IMR-90 (cell line): ENCODE results near the gene TUBA3C. TPM values are rescaled to one million over a fixed set of nuclear protein-coding genes. Genes with fewer than 3 reads are reported as not detected.

Experiments used
- ATAC-seq: fragments of 200-7000 bp; cut with Tn5 transposase; 2 replicates; pipeline ENCODE4 v1.9.1; 2020; ENCODE audit warnings: low read depth, mild to moderate bottlenecking, moderate library complexity
- BruUV-seq: library from RNA; stranded (reverse); fragments of 400-500 nt; replicated peaks from 2 replicates; lab custom pipeline; 2021; lab: Mats Ljungman, UMichigan
- CTCF ChIA-PET: fragments of 300-600 bp; formaldehyde crosslinking; extraction: SDS; loops from one replicate; lab custom pipeline; 2021; ENCODE audit warnings: antibody characterized with exemption; lab: Yijun Ruan, JAX
- POLR2A ChIA-PET: fragments of 300-600 bp; sonication (Branson Sonifier 250); formaldehyde crosslinking; loops from one replicate; lab custom pipeline; 2022; ENCODE audit warnings: antibody characterized with exemption; ENCODE audit not compliant: unreplicated experiment; lab: Charles Lee
- DNase-seq: peaks from one replicate; pipeline ENCODE4 v3.0.0; 2013
- H2AFZ ChIP-seq: replicated peaks from 2 replicates; pipeline ENCODE3; 2013; ENCODE audit warnings: low read length, mild to moderate bottlenecking; ENCODE audit not compliant: poor library complexity
- H2AK5ac ChIP-seq: 2 replicates; pipeline ENCODE4 v1.6.1; 2013; ENCODE audit warnings: low read depth, low read length, inconsistent platforms
- H2AK9ac ChIP-seq: replicated peaks from 2 replicates; pipeline ENCODE3; 2013; ENCODE audit warnings: mild to moderate bottlenecking, low read depth, low read length, moderate library complexity; ENCODE audit not compliant: poor library complexity
- H2BK120ac ChIP-seq: 2 replicates; pipeline ENCODE4 v1.6.1; 2013; ENCODE audit warnings: low read depth, low read length, inconsistent platforms
- H2BK15ac ChIP-seq: 3 replicates; pipeline ENCODE4 v1.6.1; 2013; ENCODE audit warnings: low read depth, low read length, inconsistent platforms
- H2BK20ac ChIP-seq: 2 replicates; pipeline ENCODE4 v1.6.1; 2013; ENCODE audit warnings: low read depth, mild to moderate bottlenecking, inconsistent platforms, low read length, moderate library complexity
- H2BK5ac ChIP-seq: 2 replicates; pipeline ENCODE4 v1.6.1; 2013; ENCODE audit warnings: mild to moderate bottlenecking, low read depth, low read length, inconsistent platforms; ENCODE audit not compliant: poor library complexity, severe bottlenecking
- H3K14ac ChIP-seq: replicated peaks from 2 replicates; pipeline ENCODE4 v1.6.1; 2013; ENCODE audit warnings: low read depth, low read length, inconsistent platforms
- H3K18ac ChIP-seq: 2 replicates; pipeline ENCODE4 v1.6.1; 2013; ENCODE audit warnings: low read depth, low read length, control low read depth
- H3K23ac ChIP-seq: 2 replicates; pipeline ENCODE4 v1.6.1; 2013; ENCODE audit warnings: low read depth, low read length, inconsistent platforms
- H3K27ac ChIP-seq: 2 replicates; pipeline ENCODE4 v1.5.1; 2013; ENCODE audit warnings: mild to moderate bottlenecking, control low read depth, low read length; ENCODE audit not compliant: insufficient read depth
- H3K27me3 ChIP-seq: 2 replicates; pipeline ENCODE4 v1.6.1; 2013; ENCODE audit warnings: low read length; ENCODE audit not compliant: control insufficient read depth, insufficient read depth
- H3K36me3 ChIP-seq: 2 replicates; pipeline ENCODE4 v1.6.1; 2013; ENCODE audit warnings: low read length, mixed read lengths; ENCODE audit not compliant: control insufficient read depth, insufficient read depth
- H3K4ac ChIP-seq: 2 replicates; pipeline ENCODE4 v1.6.1; 2013; ENCODE audit warnings: low read depth, low read length, inconsistent platforms
- H3K4me1 ChIP-seq: 2 replicates; pipeline ENCODE4 v1.6.1; 2013; ENCODE audit warnings: low read length, mixed read lengths; ENCODE audit not compliant: control insufficient read depth, insufficient read depth
- H3K4me2 ChIP-seq: 2 replicates; pipeline ENCODE4 v1.6.1; 2013; ENCODE audit warnings: low read depth, mild to moderate bottlenecking, control low read depth, low read length, moderate library complexity
- H3K4me3 ChIP-seq: 2 replicates; pipeline ENCODE4 v1.5.1; 2013; ENCODE audit warnings: low read depth, mild to moderate bottlenecking, control low read depth, low read length, moderate library complexity; ENCODE audit not compliant: insufficient read depth
- H3K56ac ChIP-seq: 2 replicates; pipeline ENCODE4 v1.6.1; 2013; ENCODE audit warnings: low read length, inconsistent platforms; ENCODE audit not compliant: insufficient read depth; ENCODE audit errors: extremely low read depth
- H3K79me1 ChIP-seq, 2 experiments: 2 replicates each; pipeline ENCODE4 v1.6.1; 2013; ENCODE audit warnings: low read length in 2 of 2, inconsistent platforms in 1 of 2, low read depth in 1 of 2
- H3K9ac ChIP-seq: 2 replicates; pipeline ENCODE4 v1.6.1; 2013; ENCODE audit warnings: low read depth, low read length, control low read depth
- H3K9me1 ChIP-seq: 2 replicates; pipeline ENCODE4 v1.6.1; 2013; ENCODE audit warnings: low read length, inconsistent platforms; ENCODE audit not compliant: insufficient read depth
- H3K9me3 ChIP-seq: 2 replicates; pipeline ENCODE4 v1.6.1; 2013; ENCODE audit warnings: low read length; ENCODE audit not compliant: control insufficient read depth, insufficient read depth
- H4K20me1 ChIP-seq: 2 replicates; pipeline ENCODE4 v1.6.1; 2013; ENCODE audit warnings: low read length, inconsistent platforms; ENCODE audit not compliant: insufficient read depth
- H4K5ac ChIP-seq: 2 replicates; pipeline ENCODE4 v1.6.1; 2013; ENCODE audit warnings: mild to moderate bottlenecking, low read depth, low read length, control low read depth
- H4K8ac ChIP-seq, 2 experiments: 2 replicates each; pipeline ENCODE4 v1.6.1; 2013; ENCODE audit warnings: low read depth in 2 of 2, low read length in 2 of 2, control low read depth in 1 of 2, inconsistent platforms in 1 of 2
- H4K91ac ChIP-seq: 2 replicates; pipeline ENCODE4 v1.6.1; 2013; ENCODE audit warnings: low read depth, low read length, inconsistent platforms; ENCODE audit not compliant: insufficient read depth
- BHLHE40 ChIP-seq: fragments of 150-350 bp; IDR thresholded peaks from 2 replicates; pipeline ENCODE4 v1.6.1; 2016; ENCODE audit warnings: mild to moderate bottlenecking, low read depth, low read length
- CEBPB ChIP-seq: IDR thresholded peaks from 2 replicates; pipeline ENCODE4 v1.6.1; 2012; ENCODE audit warnings: low read depth, low read length, improper control_type of control experiment
- FOS ChIP-seq: fragments of 150-350 bp; IDR thresholded peaks from 2 replicates; pipeline ENCODE4 v1.6.1; 2016; ENCODE audit warnings: low read depth, low read length
- MXI1 ChIP-seq: IDR thresholded peaks from 2 replicates; pipeline ENCODE4 v1.6.1; 2012; ENCODE audit warnings: low read depth, mild to moderate bottlenecking, low read length, moderate library complexity, borderline replicate concordance
- POLR2A ChIP-seq: IDR thresholded peaks from 2 replicates; pipeline ENCODE4 v1.6.1; 2012; ENCODE audit warnings: mild to moderate bottlenecking, low read depth, low read length
- RAD21 ChIP-seq: IDR thresholded peaks from 2 replicates; pipeline ENCODE4 v1.6.1; 2012; ENCODE audit warnings: low read length, improper control_type of control experiment
- RCOR1 ChIP-seq: IDR thresholded peaks from 2 replicates; pipeline ENCODE4 v1.6.1; 2012; ENCODE audit warnings: mild to moderate bottlenecking, low read length, improper control_type of control experiment; ENCODE audit not compliant: insufficient replicate concordance
- RFX5 ChIP-seq: IDR thresholded peaks from 2 replicates; pipeline ENCODE4 v1.8.0; 2012; ENCODE audit warnings: low read depth, mild to moderate bottlenecking, low read length, moderate library complexity
- SMC3 ChIP-seq: fragments of 150-350 bp; IDR thresholded peaks from 2 replicates; pipeline ENCODE4 v1.6.1; 2016; ENCODE audit warnings: low read depth, mild to moderate bottlenecking, antibody characterized with exemption, low read length, moderate library complexity
- WGBS, 2 experiments: methylation state at CpG; one replicate each; pipeline versions ENCODE4 v1.1.5 to v1.1.7; 2013; ENCODE audit warnings: missing lambda C conversion rate in 2 of 2; ENCODE audit not compliant: insufficient read length in 1 of 2; ENCODE audit errors: extremely low coverage in 2 of 2; 5-methylcytosine and 5-hydroxymethylcytosine counted together
- dilution Hi-C: fragments of 300-500 bp; cut with HindIII; formaldehyde crosslinking; loops from one replicate; pipeline ENCODE4 v1.14.3; 2018; ENCODE audit warnings: low sequenced_read_pairs; ENCODE audit not compliant: unreplicated experiment
- in situ Hi-C: fragments of 300-500 bp; cut with MboI; formaldehyde crosslinking; loops from 3 replicates; pipeline ENCODE4 v1.14.3; 2019; ENCODE audit warnings: low sequenced_read_pairs, inconsistent platforms, mixed read lengths
- intact Hi-C: fragments of 100-400 bp; cut with micrococcal nuclease; formaldehyde crosslinking; loops from 2 replicates; pipeline ENCODE4 v1.10.0; 2022
- polyA plus RNA-seq, 3 experiments: library from polyadenylated mRNA; depleted of rRNA; stranded (reverse); fragments of >200 nt; gene quantifications; 2 replicates each; pipeline ENCODE4 v1.2.3, GENCODE V29; 2012; ENCODE audit warnings: low replicate concordance in 1 of 3
- total RNA-seq: library from RNA; depleted of rRNA; stranded (reverse); fragments of >200 nt; gene quantifications from 2 replicates; pipeline ENCODE4 v1.2.3, GENCODE V29; 2012
- TF ChIP-seq, protein P1 (sequence below): fragments of 150-350 bp; IDR thresholded peaks from 2 replicates; pipeline ENCODE4 v1.6.1; 2016; ENCODE audit warnings: low read depth, mild to moderate bottlenecking, low read length, moderate library complexity, borderline replicate concordance

Gene TUBA3C
- total and polyA plus RNA-seq, 2 of the 4 experiments (the other 2 are of a cell fraction): not detected

DNA sequence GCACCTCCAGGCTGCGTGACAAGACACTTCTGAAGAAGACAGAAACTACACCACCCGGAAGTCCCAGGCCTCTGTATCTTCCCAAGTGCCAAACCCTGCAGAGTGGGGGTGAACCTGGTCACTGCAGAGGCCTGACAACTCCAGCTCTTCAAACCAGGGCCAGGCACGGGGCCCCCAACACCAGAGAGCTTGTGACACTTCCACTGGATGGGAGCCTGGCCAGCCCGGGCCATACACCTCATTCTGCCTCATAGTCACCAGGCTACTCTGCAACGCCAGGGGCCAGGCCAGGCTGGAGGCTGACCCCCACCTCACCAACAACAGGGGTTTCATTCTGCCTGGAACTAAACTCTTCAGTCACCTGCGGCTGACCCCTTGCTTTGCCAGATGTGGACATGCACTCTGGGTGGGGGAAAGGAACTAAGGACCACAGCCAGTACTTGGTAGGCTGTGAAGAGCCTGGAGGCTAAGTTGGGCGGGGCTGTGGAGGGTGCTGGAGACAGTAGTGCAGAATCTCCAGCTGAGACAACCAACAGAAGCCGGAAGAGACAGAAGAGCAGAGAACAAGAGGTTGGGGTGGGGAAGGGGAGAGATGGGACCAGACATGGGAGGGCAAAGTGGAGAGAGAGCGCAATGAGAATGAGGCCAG, 23.0 kb downstream of the TUBA3C start:
- no peak overlapping the region for H3K23ac ChIP-seq
- H3K18ac ChIP-seq: no peak overlapping the region
- no peaks in the 10 kb centered on the region for H3K4me1 ChIP-seq
- H3K4ac ChIP-seq: no peak overlapping the region
- H2BK20ac ChIP-seq: no peak overlapping the region
- intact Hi-C loops: no loop called here
- TF ChIP-seq, protein P1, sequence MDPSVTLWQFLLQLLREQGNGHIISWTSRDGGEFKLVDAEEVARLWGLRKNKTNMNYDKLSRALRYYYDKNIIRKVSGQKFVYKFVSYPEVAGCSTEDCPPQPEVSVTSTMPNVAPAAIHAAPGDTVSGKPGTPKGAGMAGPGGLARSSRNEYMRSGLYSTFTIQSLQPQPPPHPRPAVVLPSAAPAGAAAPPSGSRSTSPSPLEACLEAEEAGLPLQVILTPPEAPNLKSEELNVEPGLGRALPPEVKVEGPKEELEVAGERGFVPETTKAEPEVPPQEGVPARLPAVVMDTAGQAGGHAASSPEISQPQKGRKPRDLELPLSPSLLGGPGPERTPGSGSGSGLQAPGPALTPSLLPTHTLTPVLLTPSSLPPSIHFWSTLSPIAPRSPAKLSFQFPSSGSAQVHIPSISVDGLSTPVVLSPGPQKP: no peak
- TF ChIP-seq POLR2A (no peak), RFX5 (no peak), MXI1 (no peak), BHLHE40 (no peak), RAD21 (no peak), FOS (no peak), SMC3 (no peak), RCOR1 (no peak), CEBPB (no peak)
- H4K91ac ChIP-seq: no peak overlapping the region
- dilution Hi-C loops: no loop called here
- H3K36me3 ChIP-seq: no peaks in the 10 kb centered on the region
- H2AK9ac ChIP-seq: no peak overlapping the region
- H2BK15ac ChIP-seq: no peak overlapping the region
- no peaks in the 10 kb centered on the region for H3K9me1 ChIP-seq
- no peaks in the 10 kb centered on the region for H3K27me3 ChIP-seq
- ChIA-PET POLR2A (no interaction called here), CTCF (no interaction called here)
- no peak overlapping the region for H2BK5ac ChIP-seq
- H3K14ac ChIP-seq: no peak overlapping the region
- H4K20me1 ChIP-seq: no peaks in the 10 kb centered on the region
- no peak overlapping the region for H3K27ac ChIP-seq
- ATAC-seq (no peak), DNase-seq (no peak)
- H2AFZ ChIP-seq: no peak overlapping the region
- in situ Hi-C loops: no loop called here
- H3K9me3 ChIP-seq: peaks cover 68% of the 10 kb centered on the region
- no peak overlapping the region for H4K5ac ChIP-seq
- H3K56ac ChIP-seq: no peak overlapping the region
- H3K9ac ChIP-seq: no peak overlapping the region
- no peak overlapping the region for H3K4me3 ChIP-seq
- no peak overlapping the region for H2BK120ac ChIP-seq
- WGBS, 2 experiments: 21% methylated on average over 2 of the region's 9 CpGs; no CpG with 5 or more reads in 1 of the 2 experiments
- H2AK5ac ChIP-seq: no peak overlapping the region
- no peaks in the 10 kb centered on the region for H3K79me1 ChIP-seq
- H3K4me2 ChIP-seq: no peak overlapping the region
- H4K8ac ChIP-seq: no peak overlapping the region
- BruUV-seq: no TSS peak
